PFSK-1 (cell line): ENCODE results near the gene MAGI2.

Experiments used
- POLR2AphosphoS5 ChIP-seq: IDR thresholded peaks from 2 replicates; pipeline ENCODE4 v1.6.1; 2012; ENCODE audit warnings: low read depth, mild to moderate bottlenecking, control low read depth, low read length, moderate library complexity
- SIN3A ChIP-seq: IDR thresholded peaks from 2 replicates; pipeline ENCODE4 v1.6.1; 2012; ENCODE audit warnings: mild to moderate bottlenecking, low read length, moderate library complexity, borderline replicate concordance; ENCODE audit not compliant: insufficient read depth
- TAF1 ChIP-seq: IDR thresholded peaks from 2 replicates; pipeline ENCODE4 v1.6.1; 2012; ENCODE audit warnings: low read length, control low read depth, borderline replicate concordance; ENCODE audit not compliant: insufficient read depth
- TF ChIP-seq, protein P1 (sequence below), 2 experiments: IDR thresholded peaks; 2 replicates each; pipeline versions ENCODE4 v1.6.1 to v1.8.0; 2011 to 2012; ENCODE audit warnings: low read depth in 2 of 2, low read length in 2 of 2, control low read depth in 1 of 2, inconsistent platforms in 1 of 2, mild to moderate bottlenecking in 1 of 2, moderate library complexity in 1 of 2; ENCODE audit not compliant: insufficient read depth in 1 of 2

DNA sequence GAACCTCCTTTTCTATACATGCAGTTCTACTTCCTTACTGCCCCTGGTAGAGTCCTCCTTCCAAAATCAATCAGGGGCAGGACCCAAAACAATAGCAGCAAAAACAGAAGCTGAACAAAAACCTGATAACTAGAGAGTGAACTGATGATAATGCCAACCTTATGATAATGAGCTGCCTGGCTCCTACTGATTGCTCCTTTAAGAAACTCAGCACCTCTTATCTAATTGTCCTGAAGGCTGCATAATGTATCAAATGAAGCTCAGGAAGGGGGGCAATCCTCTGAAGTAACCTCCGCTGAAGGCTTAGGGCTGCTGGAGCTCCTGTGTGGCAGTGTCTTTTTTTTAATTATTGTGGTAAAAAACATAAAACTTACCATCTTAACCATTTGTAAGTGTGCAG lies 1397.9 kb downstream of the MAGI2 start:
- TF ChIP-seq TAF1 = no peak
- TF ChIP-seq POLR2AphosphoS5 = no peak
- TF ChIP-seq, protein P1, sequence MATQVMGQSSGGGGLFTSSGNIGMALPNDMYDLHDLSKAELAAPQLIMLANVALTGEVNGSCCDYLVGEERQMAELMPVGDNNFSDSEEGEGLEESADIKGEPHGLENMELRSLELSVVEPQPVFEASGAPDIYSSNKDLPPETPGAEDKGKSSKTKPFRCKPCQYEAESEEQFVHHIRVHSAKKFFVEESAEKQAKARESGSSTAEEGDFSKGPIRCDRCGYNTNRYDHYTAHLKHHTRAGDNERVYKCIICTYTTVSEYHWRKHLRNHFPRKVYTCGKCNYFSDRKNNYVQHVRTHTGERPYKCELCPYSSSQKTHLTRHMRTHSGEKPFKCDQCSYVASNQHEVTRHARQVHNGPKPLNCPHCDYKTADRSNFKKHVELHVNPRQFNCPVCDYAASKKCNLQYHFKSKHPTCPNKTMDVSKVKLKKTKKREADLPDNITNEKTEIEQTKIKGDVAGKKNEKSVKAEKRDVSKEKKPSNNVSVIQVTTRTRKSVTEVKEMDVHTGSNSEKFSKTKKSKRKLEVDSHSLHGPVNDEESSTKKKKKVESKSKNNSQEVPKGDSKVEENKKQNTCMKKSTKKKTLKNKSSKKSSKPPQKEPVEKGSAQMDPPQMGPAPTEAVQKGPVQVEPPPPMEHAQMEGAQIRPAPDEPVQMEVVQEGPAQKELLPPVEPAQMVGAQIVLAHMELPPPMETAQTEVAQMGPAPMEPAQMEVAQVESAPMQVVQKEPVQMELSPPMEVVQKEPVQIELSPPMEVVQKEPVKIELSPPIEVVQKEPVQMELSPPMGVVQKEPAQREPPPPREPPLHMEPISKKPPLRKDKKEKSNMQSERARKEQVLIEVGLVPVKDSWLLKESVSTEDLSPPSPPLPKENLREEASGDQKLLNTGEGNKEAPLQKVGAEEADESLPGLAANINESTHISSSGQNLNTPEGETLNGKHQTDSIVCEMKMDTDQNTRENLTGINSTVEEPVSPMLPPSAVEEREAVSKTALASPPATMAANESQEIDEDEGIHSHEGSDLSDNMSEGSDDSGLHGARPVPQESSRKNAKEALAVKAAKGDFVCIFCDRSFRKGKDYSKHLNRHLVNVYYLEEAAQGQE (IDR thresholded peaks at IDR 0.05; ENCODE audit: insufficient read depth in 1 of 2, low read depth in 2 of 2, low read length in 2 of 2) = no peak
- TF ChIP-seq SIN3A = no peak
